ENCODE data around the gene CBLB. TPM values are rescaled to one million over a fixed set of nuclear protein-coding genes. Genes with fewer than 3 reads are reported as not detected.

Gene CBLB
- total and polyA plus RNA-seq, 2 experiments from 2014 or later = 36.6 to 41.9 TPM

- H2AFZ ChIP-seq = no peak overlapping the region
- no peak overlapping the region; the same call in 1 of the 2 replicates for H3K9ac ChIP-seq
- H3K9me2 ChIP-seq (ENCODE audit: insufficient read depth) = no peaks in the 10 kb centered on the region
- no peaks in the 10 kb centered on the region for H4K20me1 ChIP-seq (ENCODE audit: insufficient read depth)
- H3K4me1 ChIP-seq (ENCODE audit: insufficient read depth) = peaks cover 73% of the 10 kb centered on the region
- no peak overlapping the region for H3K4me3 ChIP-seq
- H3K9me3 ChIP-seq (ENCODE audit: low read depth) = no peaks in the 10 kb centered on the region
- no peak for TF ChIP-seq EZH2phosphoT487 (IDR thresholded peaks at IDR 0.05; ENCODE audit: insufficient read depth, low read depth)
- DNase-seq = no peak
- H3K27ac ChIP-seq = peak overlapping the region; percentile 37
- no peaks in the 10 kb centered on the region for H3K36me3 ChIP-seq (ENCODE audit: low read depth)
- WGBS, 2 experiments (ENCODE audit: low coverage in 1 of 2, low lambda C conversion rate in 2 of 2, missing lambda C conversion rate in 2 of 2) = 83 to 88% methylated on average over 1 of the region's 1 CpG
- peaks cover 64% of the 10 kb centered on the region for H3F3A ChIP-seq (ENCODE audit: insufficient read depth)
- no peaks in the 10 kb centered on the region for H3K27me3 ChIP-seq (replicated peaks; ENCODE audit: insufficient read depth)
- in situ Hi-C loops (cut with MboI) = no loop called here
- peaks cover 100% of the 10 kb centered on the region for H3K79me2 ChIP-seq (ENCODE audit: insufficient read depth)
- H3K4me2 ChIP-seq (ENCODE audit: unreplicated experiment) = no peak overlapping the region
Observed at GRCh38 chr3:105813710-105814109, 55.1 kb downstream of the CBLB start.

DNA sequence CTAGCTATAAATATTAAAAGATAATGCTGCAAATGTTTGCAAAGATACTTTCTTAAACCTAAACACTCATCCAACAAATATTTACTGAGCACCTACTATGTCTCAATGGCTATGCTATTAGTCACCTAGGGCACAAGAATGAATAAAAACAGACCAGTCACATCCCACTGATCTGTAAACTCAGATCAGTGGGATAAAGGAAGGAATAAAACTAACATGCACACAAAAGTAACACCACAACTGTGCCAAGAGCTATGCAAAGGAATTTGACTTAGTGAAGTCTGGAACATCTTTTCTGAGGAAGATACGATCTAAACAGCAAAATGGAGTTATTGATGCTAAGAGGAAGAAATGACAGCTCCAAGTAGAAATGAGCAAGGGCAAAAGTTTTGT lies 56.6 kb downstream of the CBLB start:
- peaks cover 100% of the 10 kb centered on the region for H3K79me2 ChIP-seq (ENCODE audit: insufficient read depth)

GRCh38 chr3:105811518-105812193 lies 57.2 kb downstream of the CBLB start:
- peak overlapping the region; percentile 77 for H3K27ac ChIP-seq

More for the DNA sequence above, 56.6 kb downstream of the CBLB start:
- in situ Hi-C loops (cut with MboI) = no loop called here
- Histone ChIP-seq H2AFZ (no peak overlapping the region), H3K9me3 (ENCODE audit: low read depth) (no peaks in the 10 kb centered on the region), H3K36me3 (ENCODE audit: low read depth) (no peaks in the 10 kb centered on the region), H3K4me1 (ENCODE audit: insufficient read depth) (peaks cover 69% of the 10 kb centered on the region), H3K9ac (peak overlapping the region; percentile 42), H3K4me2 (ENCODE audit: unreplicated experiment) (peak overlapping the region; percentile 15), H3K27ac (peak overlapping the region; percentile 77), H3F3A (ENCODE audit: insufficient read depth) (peaks cover 67% of the 10 kb centered on the region), H3K9me2 (ENCODE audit: insufficient read depth) (no peaks in the 10 kb centered on the region), H3K4me3 (0 out of 2 replicates have a peak overlapping the region, but pooled peaks have one; percentile 5), H3K27me3 (replicated peaks; ENCODE audit: insufficient read depth) (no peaks in the 10 kb centered on the region), H4K20me1 (ENCODE audit: insufficient read depth) (no peaks in the 10 kb centered on the region)
- peak; percentile 78 for DNase-seq
- TF ChIP-seq EZH2 (IDR thresholded peaks at IDR 0.05; ENCODE audit: insufficient read depth, poor library complexity, severe bottlenecking) (no peak), EZH2phosphoT487 (IDR thresholded peaks at IDR 0.05; ENCODE audit: insufficient read depth, low read depth) (no peak)
- 8 to 10% methylated on average over 1 of the region's 1 CpG for WGBS, 2 experiments (ENCODE audit: low coverage in 1 of 2, low lambda C conversion rate in 2 of 2, missing lambda C conversion rate in 2 of 2)

DNA sequence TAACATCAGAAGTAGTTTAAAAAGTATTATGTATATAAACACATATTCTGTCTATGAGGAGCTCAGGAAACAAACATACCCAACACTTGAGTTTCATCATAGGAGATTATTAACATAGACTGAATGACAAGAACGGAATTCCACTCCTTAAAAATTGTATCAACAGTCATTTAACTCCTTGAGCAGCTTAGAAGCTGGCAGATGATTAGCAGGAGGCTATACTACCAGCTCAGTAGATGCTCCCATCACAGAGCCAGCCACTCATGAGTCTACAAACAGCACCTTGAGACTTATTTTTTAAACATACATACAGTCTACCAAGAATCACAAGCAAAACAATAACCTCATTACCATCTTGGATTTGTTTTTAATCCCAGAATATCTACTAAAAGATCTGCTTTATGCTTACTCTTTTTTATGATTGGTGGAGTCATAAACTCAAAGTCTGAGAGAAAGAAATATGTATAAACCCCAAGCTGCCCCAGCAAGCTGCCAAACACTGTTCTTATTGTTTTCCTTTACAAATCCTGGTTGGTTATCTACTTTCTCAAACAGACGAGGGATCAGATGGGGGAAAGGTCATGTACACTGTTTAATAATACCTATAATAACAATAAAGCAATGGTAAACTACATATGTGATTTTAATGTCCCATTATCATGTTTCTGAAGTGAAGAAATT lies 59.5 kb downstream of the CBLB start:
- in situ Hi-C loops (cut with MboI) = no loop called here
- peak overlapping the region; percentile 19 for H3K27ac ChIP-seq
- H3K9me3 ChIP-seq (ENCODE audit: low read depth) = no peaks in the 10 kb centered on the region
- no peaks in the 10 kb centered on the region for H3K9me2 ChIP-seq (ENCODE audit: insufficient read depth)
- H3K4me1 ChIP-seq (ENCODE audit: insufficient read depth) = peaks cover 84% of the 10 kb centered on the region
- DNase-seq = no peak
- H3K4me3 ChIP-seq = no peak overlapping the region
- H3F3A ChIP-seq (ENCODE audit: insufficient read depth) = peaks cover 73% of the 10 kb centered on the region
- no peak overlapping the region for H3K9ac ChIP-seq
- peaks cover 100% of the 10 kb centered on the region for H3K79me2 ChIP-seq (ENCODE audit: insufficient read depth)
- TF ChIP-seq EZH2 (IDR thresholded peaks at IDR 0.05; ENCODE audit: insufficient read depth, poor library complexity, severe bottlenecking) (no peak), EZH2phosphoT487 (IDR thresholded peaks at IDR 0.05; ENCODE audit: insufficient read depth, low read depth) (no peak)
- H3K36me3 ChIP-seq (ENCODE audit: low read depth) = no peaks in the 10 kb centered on the region
- 66 to 73% methylated on average over 2 of the region's 2 CpGs for WGBS, 2 experiments (ENCODE audit: low coverage in 1 of 2, low lambda C conversion rate in 2 of 2, missing lambda C conversion rate in 2 of 2)
- H4K20me1 ChIP-seq (ENCODE audit: insufficient read depth) = peaks cover 4% of the 10 kb centered on the region; the same call in 1 of the 2 replicates
- H3K27me3 ChIP-seq (replicated peaks; ENCODE audit: insufficient read depth) = no peaks in the 10 kb centered on the region
- H2AFZ ChIP-seq = no peak overlapping the region
- H3K4me2 ChIP-seq (ENCODE audit: unreplicated experiment) = no peak overlapping the region

More at GRCh38 chr3:105811518-105812193, 57.2 kb downstream of the CBLB start:
- no peaks in the 10 kb centered on the region for H3K9me2 ChIP-seq (ENCODE audit: insufficient read depth)
- no peak overlapping the region for H2AFZ ChIP-seq
- H3K9ac ChIP-seq = no peak overlapping the region
- no peak for TF ChIP-seq EZH2phosphoT487 (IDR thresholded peaks at IDR 0.05; ENCODE audit: insufficient read depth, low read depth)
- TF ChIP-seq EZH2 (IDR thresholded peaks at IDR 0.05; ENCODE audit: insufficient read depth, poor library complexity, severe bottlenecking) = no peak
- WGBS, 2 experiments (ENCODE audit: low coverage in 1 of 2, low lambda C conversion rate in 2 of 2, missing lambda C conversion rate in 2 of 2) = 77 to 81% methylated on average over 10 of the region's 10 CpGs
- H3K27me3 ChIP-seq (replicated peaks; ENCODE audit: insufficient read depth) = no peaks in the 10 kb centered on the region
- no peak overlapping the region for H3K4me3 ChIP-seq
- peak overlapping the region; percentile 15 for H3K4me2 ChIP-seq (ENCODE audit: unreplicated experiment)
- H3K9me3 ChIP-seq (ENCODE audit: low read depth) = no peaks in the 10 kb centered on the region
- no peak for DNase-seq
- H4K20me1 ChIP-seq (ENCODE audit: insufficient read depth) = no peaks in the 10 kb centered on the region
- in situ Hi-C loops (cut with MboI) = no loop called here
- H3K79me2 ChIP-seq (ENCODE audit: insufficient read depth) = peaks cover 100% of the 10 kb centered on the region
- H3K36me3 ChIP-seq (ENCODE audit: low read depth) = no peaks in the 10 kb centered on the region
- peaks cover 67% of the 10 kb centered on the region for H3K4me1 ChIP-seq (ENCODE audit: insufficient read depth)
- peaks cover 67% of the 10 kb centered on the region for H3F3A ChIP-seq (ENCODE audit: insufficient read depth)
